A549 (cell line): ENCODE measurements around the gene TTLL11. TPM values are rescaled to one million over a fixed set of nuclear protein-coding genes. Genes with fewer than 3 reads are reported as not detected.

Source experiments
- ATAC-seq, 2 experiments: fragments of 200-7000 bp in 1 of 2; fragments of >200 bp in 1 of 2; cut with Nextera tagmentation in 1 of 2; cut with Tn5 transposase in 1 of 2; 3 replicates each; pipeline versions ENCODE4 v1.8.0 to v1.9.1; 2018 to 2020; ENCODE audit warnings: mild to moderate bottlenecking in 1 of 2, moderate library complexity in 1 of 2
- CTCF ChIA-PET: fragments of 300-600 bp; sonication (Branson Sonifier 250); formaldehyde crosslinking; extraction: SDS; loops from one replicate; lab custom pipeline; 2021; ENCODE audit warnings: antibody characterized with exemption, inconsistent platforms; lab: Yijun Ruan, JAX
- POLR2A ChIA-PET: fragments of 350-600 bp; formaldehyde crosslinking; extraction: SDS; loops from one replicate; lab custom pipeline; 2021; ENCODE audit warnings: antibody characterized with exemption, inconsistent platforms; lab: Yijun Ruan, JAX
- DNase-seq, 2 experiments: peaks; one replicate each; pipeline versions ENCODE4 v3.0.0 to v3.0.0-alpha.2; 2011 to 2016; ENCODE audit warnings: low read depth in 1 of 2, low spot score in 1 of 2
- FAIRE-seq: peaks from 2 replicates; lab custom pipeline; 2011; peaks lifted over from hg19 to GRCh38; lab: Jason Lieb, UNC
- H3K27ac ChIP-seq, 2 experiments: fragments of >200 bp; sonication (Bioruptor Twin); formaldehyde crosslinking; 3 replicates each; pipeline ENCODE4 v1.5.1; 2016 to 2017
- H3K4me1 ChIP-seq: fragments of >200 bp; sonication (Bioruptor Twin); formaldehyde crosslinking; 3 replicates; pipeline ENCODE4 v1.6.1; 2016
- H3K4me2 ChIP-seq: fragments of >200 bp; sonication (Bioruptor Twin); formaldehyde crosslinking; 3 replicates; pipeline ENCODE4 v1.6.1; 2016
- H3K4me3 ChIP-seq: fragments of >200 bp; sonication (Bioruptor Twin); formaldehyde crosslinking; 3 replicates; pipeline ENCODE4 v1.5.1; 2016
- H3K9me3 ChIP-seq: fragments of >200 bp; sonication (Bioruptor Twin); formaldehyde crosslinking; 3 replicates; pipeline ENCODE4 v1.6.1; 2016
- CHD2 ChIP-seq: fragments of 150-350 bp; IDR thresholded peaks from 2 replicates; pipeline ENCODE4 v1.6.1; 2014; ENCODE audit warnings: low read length; ENCODE audit not compliant: partially characterized antibody
- ESRRA ChIP-seq: fragments of 150-350 bp; IDR thresholded peaks from 2 replicates; pipeline ENCODE4 v1.6.1; 2014; ENCODE audit warnings: mild to moderate bottlenecking, low read length, borderline replicate concordance
- FOSL2 ChIP-seq, 2 experiments: fragments of 450-650 bp in 1 of 2; fragments of >200 bp in 1 of 2; sonication (Bioruptor Twin) in 1 of 2; formaldehyde crosslinking; IDR thresholded peaks; 2 replicates each; pipeline versions ENCODE4 v1.5.0 to v1.6.1; 2016 to 2020; ENCODE audit warnings: mild to moderate bottlenecking in 1 of 2, moderate library complexity in 1 of 2
- FOXS1 ChIP-seq: fragments of 250-450 bp; sonication (Bioruptor Pico); IDR thresholded peaks from 2 replicates; pipeline ENCODE4 v1.5.0; 2020; ENCODE audit warnings: mild to moderate bottlenecking, moderate library complexity
- HEYL ChIP-seq: fragments of 250-450 bp; sonication (Bioruptor Pico); IDR thresholded peaks from 2 replicates; pipeline ENCODE4 v1.8.0; 2021; ENCODE audit warnings: mild to moderate bottlenecking, moderate library complexity
- JUN ChIP-seq, 2 experiments: fragments of >200 bp; sonication (Bioruptor Twin); formaldehyde crosslinking; IDR thresholded peaks; 2 replicates in 1 of 2; 3 replicates in 1 of 2; pipeline ENCODE4 v1.6.1; 2016 to 2017
- NPAS2 ChIP-seq: fragments of 250-450 bp; sonication (Bioruptor Pico); IDR thresholded peaks from 2 replicates; pipeline ENCODE4 v1.8.0; 2022; ENCODE audit warnings: mild to moderate bottlenecking, moderate library complexity, borderline replicate concordance
- NR3C1 ChIP-seq: fragments of >200 bp; sonication (Bioruptor Twin); formaldehyde crosslinking; IDR thresholded peaks from 3 replicates; pipeline ENCODE4 v1.6.1; 2017
- RARB ChIP-seq: fragments of 250-450 bp; sonication (Bioruptor Pico); IDR thresholded peaks from 2 replicates; pipeline ENCODE4 v1.8.0; 2021; ENCODE audit warnings: mild to moderate bottlenecking, moderate library complexity
- SMC3 ChIP-seq: fragments of >200 bp; sonication (Bioruptor Twin); formaldehyde crosslinking; IDR thresholded peaks from 3 replicates; pipeline ENCODE4 v1.6.1; 2018; ENCODE audit warnings: inconsistent platforms
- ZFP36 ChIP-seq: fragments of 450-650 bp; IDR thresholded peaks from 2 replicates; pipeline ENCODE4 v1.6.1; 2014; ENCODE audit warnings: borderline replicate concordance; ENCODE audit not compliant: partially characterized antibody
- ZNF302 ChIP-seq: fragments of 250-450 bp; sonication (Bioruptor Pico); IDR thresholded peaks from 2 replicates; pipeline ENCODE4 v1.9.0; 2021; ENCODE audit warnings: inconsistent platforms, mild to moderate bottlenecking, moderate library complexity
- WGBS: methylation state at CpG from one replicate; pipeline ENCODE4 v1.1.6; 2017; ENCODE audit errors: missing lambda C conversion rate; 5-methylcytosine and 5-hydroxymethylcytosine counted together
- polyA plus RNA-seq, 4 experiments: library from polyadenylated mRNA; depleted of rRNA in 3 of 4; stranded (reverse); fragments of >200 nt; fragmentation: RNase III in 1 of 4; extraction: RNeasy Plus Mini Kit Qiagen cat#74134 plus additional on column Dnase treatment in 1 of 4; gene quantifications; 2 replicates in 3 of 4; 3 replicates in 1 of 4; pipeline ENCODE4 v1.2.3, GENCODE V29; 2011 to 2017
- TF ChIP-seq, protein P1 (sequence below): fragments of >200 bp; sonication (Bioruptor Twin); formaldehyde crosslinking; IDR thresholded peaks from 2 replicates; pipeline ENCODE4 v1.6.1; 2016
- TF ChIP-seq, protein P2 (sequence below): fragments of 200-600 bp; sonication (generic); IDR thresholded peaks from 2 replicates; pipeline ENCODE4 v1.6.1; 2016; ENCODE audit warnings: antibody characterized with exemption, mild to moderate bottlenecking, moderate library complexity
- TF ChIP-seq, protein P3 (sequence below): fragments of 150-350 bp; IDR thresholded peaks from 2 replicates; pipeline ENCODE4 v1.6.1; 2014; ENCODE audit warnings: low read depth, mild to moderate bottlenecking, low read length
- TF ChIP-seq, protein P4 (sequence below): IDR thresholded peaks from 2 replicates; pipeline ENCODE4 v1.6.1; 2012; ENCODE audit warnings: low read depth, borderline replicate concordance
- TF ChIP-seq, protein P5 (sequence below): fragments of 250-450 bp; sonication (Bioruptor Pico); IDR thresholded peaks from 2 replicates; pipeline ENCODE4 v1.5.0; 2020; ENCODE audit warnings: low read depth, mild to moderate bottlenecking, moderate library complexity

Gene TTLL11
- polyA plus RNA-seq, 2 of the 4 experiments (the other 2 are of a cell fraction) = 1.8 to 2.6 TPM

DNA sequence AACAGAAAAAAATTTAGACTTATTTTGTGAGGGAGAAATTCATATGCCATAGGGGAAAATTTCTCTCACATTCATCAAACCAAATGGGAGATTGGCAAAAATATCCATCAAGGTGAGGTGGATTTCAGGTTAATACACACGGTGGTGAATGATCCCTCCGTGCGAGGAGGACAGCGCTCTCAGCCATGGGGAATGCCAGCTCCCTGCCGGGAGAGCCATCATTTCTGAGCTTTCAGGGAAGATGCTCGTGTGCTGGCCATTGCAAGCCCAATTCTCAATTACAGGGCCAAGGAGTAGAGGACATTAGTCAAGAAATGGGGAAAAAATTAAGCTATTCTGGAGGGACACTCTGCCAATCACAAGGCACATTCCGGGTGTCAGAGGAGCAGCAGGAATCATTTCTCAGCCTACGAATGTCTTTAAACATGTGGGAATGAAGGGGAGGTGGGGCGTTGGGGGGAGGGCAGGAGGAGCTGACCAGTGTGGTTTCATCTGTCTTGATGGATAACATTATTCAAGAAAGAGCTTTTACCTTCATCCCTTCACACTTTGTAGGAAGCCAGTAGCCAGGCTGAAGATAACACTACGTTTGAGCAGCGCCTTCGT, 276.2 kb downstream of the TTLL11 start:
- 57% methylated on average over 12 of the region's 12 CpGs for WGBS
- FAIRE-seq (no peak), DNase-seq (no peak), ATAC-seq (no peak)
- ChIA-PET POLR2A (no interaction called here), CTCF (no interaction called here)
- H3K9me3 ChIP-seq = no peaks in the 10 kb centered on the region
- no peak overlapping the region for H3K4me3 ChIP-seq
- no peak overlapping the region for H3K4me2 ChIP-seq
- H3K27ac ChIP-seq = no peak overlapping the region
- TF ChIP-seq NR3C1 = no peak
- no peaks in the 10 kb centered on the region for H3K4me1 ChIP-seq

DNA sequence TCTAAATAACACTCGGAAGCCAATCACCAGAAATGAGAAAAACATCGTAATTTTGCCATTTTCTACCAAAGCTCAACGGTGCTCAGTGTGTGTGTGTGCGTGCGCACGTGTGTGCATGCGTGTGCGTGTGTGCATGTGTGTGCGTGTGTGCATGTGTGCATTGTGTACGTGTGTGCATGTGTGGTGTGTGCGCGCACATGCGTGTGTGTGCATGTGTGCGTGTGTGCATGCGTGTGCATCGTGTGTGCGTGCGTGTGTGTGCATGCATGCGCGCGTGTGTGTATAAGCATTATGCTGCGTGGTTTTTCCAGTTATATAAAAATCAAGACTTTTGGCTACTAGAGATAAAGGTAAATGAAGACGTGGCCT, 276.7 kb downstream of the TTLL11 start:
- H3K4me3 ChIP-seq = no peak overlapping the region
- no peak for ATAC-seq
- FAIRE-seq = no peak
- H3K4me2 ChIP-seq = no peak overlapping the region
- WGBS = 73% methylated on average over 23 of the region's 23 CpGs
- no peak overlapping the region for H3K27ac ChIP-seq
- CTCF ChIA-PET = no interaction called here
- no peaks in the 10 kb centered on the region for H3K4me1 ChIP-seq
- H3K9me3 ChIP-seq = no peaks in the 10 kb centered on the region
- TF ChIP-seq NPAS2 (CRISPR knock-in tag) (no peak), ESRRA (no peak), ZFP36 (no peak), JUN (IDR thresholded peaks at IDR 0.05) (no peak), FOXS1 (CRISPR knock-in tag) (no peak), CHD2 (no peak), HEYL (no peak)
- TF ChIP-seq, protein P1, sequence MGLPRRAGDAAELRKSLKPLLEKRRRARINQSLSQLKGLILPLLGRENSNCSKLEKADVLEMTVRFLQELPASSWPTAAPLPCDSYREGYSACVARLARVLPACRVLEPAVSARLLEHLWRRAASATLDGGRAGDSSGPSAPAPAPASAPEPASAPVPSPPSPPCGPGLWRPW = no peak
- TF ChIP-seq, protein P2, sequence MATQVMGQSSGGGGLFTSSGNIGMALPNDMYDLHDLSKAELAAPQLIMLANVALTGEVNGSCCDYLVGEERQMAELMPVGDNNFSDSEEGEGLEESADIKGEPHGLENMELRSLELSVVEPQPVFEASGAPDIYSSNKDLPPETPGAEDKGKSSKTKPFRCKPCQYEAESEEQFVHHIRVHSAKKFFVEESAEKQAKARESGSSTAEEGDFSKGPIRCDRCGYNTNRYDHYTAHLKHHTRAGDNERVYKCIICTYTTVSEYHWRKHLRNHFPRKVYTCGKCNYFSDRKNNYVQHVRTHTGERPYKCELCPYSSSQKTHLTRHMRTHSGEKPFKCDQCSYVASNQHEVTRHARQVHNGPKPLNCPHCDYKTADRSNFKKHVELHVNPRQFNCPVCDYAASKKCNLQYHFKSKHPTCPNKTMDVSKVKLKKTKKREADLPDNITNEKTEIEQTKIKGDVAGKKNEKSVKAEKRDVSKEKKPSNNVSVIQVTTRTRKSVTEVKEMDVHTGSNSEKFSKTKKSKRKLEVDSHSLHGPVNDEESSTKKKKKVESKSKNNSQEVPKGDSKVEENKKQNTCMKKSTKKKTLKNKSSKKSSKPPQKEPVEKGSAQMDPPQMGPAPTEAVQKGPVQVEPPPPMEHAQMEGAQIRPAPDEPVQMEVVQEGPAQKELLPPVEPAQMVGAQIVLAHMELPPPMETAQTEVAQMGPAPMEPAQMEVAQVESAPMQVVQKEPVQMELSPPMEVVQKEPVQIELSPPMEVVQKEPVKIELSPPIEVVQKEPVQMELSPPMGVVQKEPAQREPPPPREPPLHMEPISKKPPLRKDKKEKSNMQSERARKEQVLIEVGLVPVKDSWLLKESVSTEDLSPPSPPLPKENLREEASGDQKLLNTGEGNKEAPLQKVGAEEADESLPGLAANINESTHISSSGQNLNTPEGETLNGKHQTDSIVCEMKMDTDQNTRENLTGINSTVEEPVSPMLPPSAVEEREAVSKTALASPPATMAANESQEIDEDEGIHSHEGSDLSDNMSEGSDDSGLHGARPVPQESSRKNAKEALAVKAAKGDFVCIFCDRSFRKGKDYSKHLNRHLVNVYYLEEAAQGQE = no peak
- TF ChIP-seq, protein P3, sequence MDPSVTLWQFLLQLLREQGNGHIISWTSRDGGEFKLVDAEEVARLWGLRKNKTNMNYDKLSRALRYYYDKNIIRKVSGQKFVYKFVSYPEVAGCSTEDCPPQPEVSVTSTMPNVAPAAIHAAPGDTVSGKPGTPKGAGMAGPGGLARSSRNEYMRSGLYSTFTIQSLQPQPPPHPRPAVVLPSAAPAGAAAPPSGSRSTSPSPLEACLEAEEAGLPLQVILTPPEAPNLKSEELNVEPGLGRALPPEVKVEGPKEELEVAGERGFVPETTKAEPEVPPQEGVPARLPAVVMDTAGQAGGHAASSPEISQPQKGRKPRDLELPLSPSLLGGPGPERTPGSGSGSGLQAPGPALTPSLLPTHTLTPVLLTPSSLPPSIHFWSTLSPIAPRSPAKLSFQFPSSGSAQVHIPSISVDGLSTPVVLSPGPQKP = no peak
- TF ChIP-seq, all 56 proteins: peak for 0
- POLR2A ChIA-PET = no interaction called here
- no peak for DNase-seq

DNA sequence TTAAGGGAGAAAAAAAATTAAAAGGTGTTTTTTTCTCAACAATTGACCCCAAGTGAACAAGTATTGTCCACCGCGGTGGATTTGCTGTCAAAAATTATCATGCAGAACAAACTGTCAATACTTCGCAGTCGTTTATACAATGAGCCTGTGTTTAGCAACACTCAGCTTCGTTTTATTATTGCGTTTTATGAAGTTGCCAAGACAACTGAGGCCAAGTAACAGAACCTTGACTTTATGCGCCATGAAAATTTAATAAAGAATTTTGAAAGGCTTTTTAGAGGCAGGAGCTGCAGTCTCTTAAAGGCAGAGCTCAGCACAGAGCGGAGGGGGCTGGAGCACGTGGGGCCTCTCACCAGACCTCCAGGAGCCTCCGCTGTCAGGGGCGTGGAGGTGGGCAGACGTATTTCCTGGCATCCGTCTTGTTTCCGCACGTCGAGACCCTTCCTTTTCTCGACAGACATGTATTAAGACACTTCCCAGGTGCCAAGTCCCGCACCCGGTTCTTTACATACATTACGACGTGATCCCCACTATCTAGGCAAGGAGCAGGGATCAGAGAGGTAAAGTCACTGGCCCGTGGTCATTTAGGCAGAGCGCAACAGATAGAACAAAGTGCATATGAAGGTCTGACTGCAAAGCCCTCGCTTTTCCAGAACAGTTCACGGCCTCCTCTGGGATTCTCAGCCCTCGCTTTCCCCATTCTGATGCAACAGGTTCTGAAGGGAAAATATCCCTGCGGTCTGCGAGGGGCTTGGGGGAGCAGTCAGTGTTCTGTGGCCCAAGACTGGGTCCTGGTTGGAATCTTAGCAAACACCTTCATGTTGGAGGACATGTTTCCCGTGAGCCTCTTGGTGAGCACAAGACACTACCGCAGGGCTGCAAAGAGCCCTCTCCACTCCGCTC, 277.3 kb downstream of the TTLL11 start:
- WGBS = 71% methylated on average over 31 of the region's 31 CpGs
- CTCF ChIA-PET = no interaction called here

More for the DNA sequence above, 277.3 kb downstream of the TTLL11 start:
- POLR2A ChIA-PET = no interaction called here
- no peaks in the 10 kb centered on the region for H3K9me3 ChIP-seq
- no peak overlapping the region for H3K27ac ChIP-seq
- TF ChIP-seq, protein P4, sequence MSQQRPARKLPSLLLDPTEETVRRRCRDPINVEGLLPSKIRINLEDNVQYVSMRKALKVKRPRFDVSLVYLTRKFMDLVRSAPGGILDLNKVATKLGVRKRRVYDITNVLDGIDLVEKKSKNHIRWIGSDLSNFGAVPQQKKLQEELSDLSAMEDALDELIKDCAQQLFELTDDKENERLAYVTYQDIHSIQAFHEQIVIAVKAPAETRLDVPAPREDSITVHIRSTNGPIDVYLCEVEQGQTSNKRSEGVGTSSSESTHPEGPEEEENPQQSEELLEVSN = no peak
- TF ChIP-seq, protein P5, sequence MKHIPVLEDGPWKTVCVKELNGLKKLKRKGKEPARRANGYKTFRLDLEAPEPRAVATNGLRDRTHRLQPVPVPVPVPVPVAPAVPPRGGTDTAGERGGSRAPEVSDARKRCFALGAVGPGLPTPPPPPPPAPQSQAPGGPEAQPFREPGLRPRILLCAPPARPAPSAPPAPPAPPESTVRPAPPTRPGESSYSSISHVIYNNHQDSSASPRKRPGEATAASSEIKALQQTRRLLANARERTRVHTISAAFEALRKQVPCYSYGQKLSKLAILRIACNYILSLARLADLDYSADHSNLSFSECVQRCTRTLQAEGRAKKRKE (CRISPR knock-in tag) = no peak
- no peak for TF ChIP-seq ZFP36
- TF ChIP-seq, protein P3 = no peak
- no peak for TF ChIP-seq SMC3
- TF ChIP-seq ZNF302 (CRISPR knock-in tag) = no peak
- TF ChIP-seq NR3C1 = no peak
- no peak for TF ChIP-seq FOSL2 (IDR thresholded peaks at IDR 0.05)
- no peak for TF ChIP-seq FOSL2 (CRISPR knock-in tag; IDR thresholded peaks at IDR 0.05)
- TF ChIP-seq RARB (CRISPR knock-in tag) = no peak
- H3K4me3 ChIP-seq = no peak overlapping the region
- FAIRE-seq (no peak), ATAC-seq (no peak), DNase-seq (no peak)
- H3K4me1 ChIP-seq = no peaks in the 10 kb centered on the region
- H3K4me2 ChIP-seq = no peak overlapping the region
